ENCODE results near the gene KCNQ1.

KCNQ1 gene

GRCh38 chr11:2810411-2811205 lies 365.8 kb downstream of the KCNQ1 start:
- Histone ChIP-seq H3K27me3 (replicated peaks; ENCODE audit: control insufficient read depth, insufficient read depth, low read length) (no peaks in the 10 kb centered on the region; the same call in 1 of the 2 replicates), H3K36me3 (ENCODE audit: control insufficient read depth, insufficient read depth, low read length) (no peaks in the 10 kb centered on the region), H3K4me3 (replicated peaks; ENCODE audit: low read depth, low read length) (no peak overlapping the region)
- no peak for TF ChIP-seq CTCF (IDR thresholded peaks at IDR 0.05; ENCODE audit: insufficient read depth, low read length, poor library complexity, severe bottlenecking)
- no peak for DNase-seq (ENCODE audit: extremely low read depth, insufficient read length)

- H3K36me3 ChIP-seq (ENCODE audit: control insufficient read depth, insufficient read depth, low read length): no peaks in the 10 kb centered on the region
- no peak for DNase-seq (ENCODE audit: extremely low read depth, insufficient read length)
- no peak for TF ChIP-seq CTCF (IDR thresholded peaks at IDR 0.05; ENCODE audit: insufficient read depth, low read length, poor library complexity, severe bottlenecking)
- H3K27me3 ChIP-seq (replicated peaks; ENCODE audit: control insufficient read depth, insufficient read depth, low read length): no peaks in the 10 kb centered on the region; the same call in 1 of the 2 replicates
- H3K4me3 ChIP-seq (replicated peaks; ENCODE audit: low read depth, low read length): no peak overlapping the region
Observed at GRCh38 chr11:2811206-2812091, 366.6 kb downstream of the KCNQ1 start.

GRCh38 chr11:2812371-2812991 lies 367.7 kb downstream of the KCNQ1 start:
- Histone ChIP-seq H3K4me3 (replicated peaks; ENCODE audit: low read depth, low read length) (no peak overlapping the region), H3K27me3 (replicated peaks; ENCODE audit: control insufficient read depth, insufficient read depth, low read length) (no peaks in the 10 kb centered on the region; the same call in 1 of the 2 replicates), H3K36me3 (ENCODE audit: control insufficient read depth, insufficient read depth, low read length) (no peaks in the 10 kb centered on the region)
- no peak for TF ChIP-seq CTCF (IDR thresholded peaks at IDR 0.05; ENCODE audit: insufficient read depth, low read length, poor library complexity, severe bottlenecking)
- no peak for DNase-seq (ENCODE audit: extremely low read depth, insufficient read length)

- no peaks in the 10 kb centered on the region; the same call in 1 of the 2 replicates for H3K27me3 ChIP-seq (replicated peaks; ENCODE audit: control insufficient read depth, insufficient read depth, low read length)
- H3K4me3 ChIP-seq (replicated peaks; ENCODE audit: low read depth, low read length): no peak overlapping the region
- no peaks in the 10 kb centered on the region for H3K36me3 ChIP-seq (ENCODE audit: control insufficient read depth, insufficient read depth, low read length)
- TF ChIP-seq CTCF (IDR thresholded peaks at IDR 0.05; ENCODE audit: insufficient read depth, low read length, poor library complexity, severe bottlenecking): no peak
- no peak for DNase-seq (ENCODE audit: extremely low read depth, insufficient read length)
Observed at GRCh38 chr11:2813141-2813908, 368.5 kb downstream of the KCNQ1 start.

GRCh38 chr11:2813968-2814367 lies 369.2 kb downstream of the KCNQ1 start:
- H3K4me3 ChIP-seq (replicated peaks; ENCODE audit: low read depth, low read length): no peak overlapping the region
- H3K36me3 ChIP-seq (ENCODE audit: control insufficient read depth, insufficient read depth, low read length): no peaks in the 10 kb centered on the region
- TF ChIP-seq CTCF (IDR thresholded peaks at IDR 0.05; ENCODE audit: insufficient read depth, low read length, poor library complexity, severe bottlenecking): no peak
- no peaks in the 10 kb centered on the region; the same call in 1 of the 2 replicates for H3K27me3 ChIP-seq (replicated peaks; ENCODE audit: control insufficient read depth, insufficient read depth, low read length)
- DNase-seq (ENCODE audit: extremely low read depth, insufficient read length): no peak

Measured in GM06990 (cell line).